ENCODE results near the gene MYL7. TPM values are rescaled to one million over a fixed set of nuclear protein-coding genes. Genes with fewer than 3 reads are reported as not detected.

The MYL7 gene
- total RNA-seq, 1 donor from 2014 or later: not detected

- no peak for DNase-seq (ENCODE audit: low spot score)
These were observed 40.5 kb downstream of the MYL7 start for GRCh38 chr7:44100458-44101302.

GRCh38 chr7:44099669-44100068 lies 41.5 kb downstream of the MYL7 start:
- no peak for DNase-seq (ENCODE audit: low spot score)

GRCh38 chr7:44098092-44099068 lies 42.8 kb downstream of the MYL7 start:
- no peak for DNase-seq (ENCODE audit: low spot score)

- no peak for DNase-seq (ENCODE audit: low spot score)
These were observed 43.8 kb downstream of the MYL7 start for GRCh38 chr7:44097064-44097932.

GRCh38 chr7:44096326-44096881 lies 44.7 kb downstream of the MYL7 start:
- no peak for DNase-seq (ENCODE audit: low spot score)

- DNase-seq (ENCODE audit: low spot score): no peak
These were observed 45.4 kb downstream of the MYL7 start for GRCh38 chr7:44095781-44096180.

GRCh38 chr7:44094883-44095592 lies 46.1 kb downstream of the MYL7 start:
- DNase-seq (ENCODE audit: low spot score): no peak

GRCh38 chr7:44094365-44094764 lies 46.8 kb downstream of the MYL7 start:
- no peak for DNase-seq (ENCODE audit: low spot score)

- DNase-seq (ENCODE audit: low spot score): no peak
These were observed 48.0 kb downstream of the MYL7 start for GRCh38 chr7:44093102-44093641.

Other genes starting within 250 kb of the MYL7 start
- 38.4 TPM for gene URGCP, start 234.7 kb downstream of the MYL7 start, total RNA-seq
- 25.4 TPM for gene UBE2D4, start 214.9 kb downstream of the MYL7 start, total RNA-seq
- gene SPDYE1, start 143.4 kb downstream of the MYL7 start, total RNA-seq: not detected
- gene DBNL, start 96.6 kb downstream of the MYL7 start, total RNA-seq: 147 TPM
- 12.9 TPM for gene PGAM2, start 75.8 kb downstream of the MYL7 start, total RNA-seq
- gene POLM, start 58.8 kb downstream of the MYL7 start, total RNA-seq: 44.1 TPM
- gene AEBP1, start 37.0 kb downstream of the MYL7 start, total RNA-seq: 107 TPM
- gene POLD2, start 17.8 kb downstream of the MYL7 start, total RNA-seq: 81.6 TPM
- gene GCK, start 48.1 kb upstream of the MYL7 start, total RNA-seq: 0.95 TPM
- 58.6 TPM for gene YKT6, start 59.6 kb upstream of the MYL7 start, total RNA-seq
- 0.23 TPM for gene CAMK2B, start 184.3 kb upstream of the MYL7 start, total RNA-seq

All from mucosa of gallbladder (tissue), 1 donor.